GM19238 (cell line): ENCODE data around the gene LIN7C.

Source experiments
- DNase-seq: peaks from one replicate; pipeline ENCODE4 v3.0.0; 2011; ENCODE audit warnings: low spot score; ENCODE audit not compliant: insufficient read length

The LIN7C gene

DNA sequence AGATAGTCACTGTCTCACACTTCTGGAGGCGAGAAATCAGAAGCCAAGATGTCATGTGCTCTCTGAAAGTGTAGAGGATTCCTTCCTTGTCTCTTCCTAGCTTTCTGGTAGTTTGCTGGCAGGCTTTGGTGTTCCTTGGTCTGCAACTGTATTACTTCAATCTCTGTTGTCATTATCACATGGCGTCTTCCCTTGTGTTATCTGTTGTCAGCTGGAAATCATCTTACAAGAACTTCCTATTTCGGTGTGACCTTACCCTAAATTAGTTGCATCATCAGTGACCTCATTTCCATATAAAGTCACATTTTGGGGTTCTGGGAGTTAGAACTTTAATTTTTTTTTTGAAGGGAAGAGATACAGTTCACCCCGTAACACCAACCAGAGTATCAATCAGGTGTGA lies 3.3 kb upstream of the LIN7C start:
- DNase-seq = no peak

DNA sequence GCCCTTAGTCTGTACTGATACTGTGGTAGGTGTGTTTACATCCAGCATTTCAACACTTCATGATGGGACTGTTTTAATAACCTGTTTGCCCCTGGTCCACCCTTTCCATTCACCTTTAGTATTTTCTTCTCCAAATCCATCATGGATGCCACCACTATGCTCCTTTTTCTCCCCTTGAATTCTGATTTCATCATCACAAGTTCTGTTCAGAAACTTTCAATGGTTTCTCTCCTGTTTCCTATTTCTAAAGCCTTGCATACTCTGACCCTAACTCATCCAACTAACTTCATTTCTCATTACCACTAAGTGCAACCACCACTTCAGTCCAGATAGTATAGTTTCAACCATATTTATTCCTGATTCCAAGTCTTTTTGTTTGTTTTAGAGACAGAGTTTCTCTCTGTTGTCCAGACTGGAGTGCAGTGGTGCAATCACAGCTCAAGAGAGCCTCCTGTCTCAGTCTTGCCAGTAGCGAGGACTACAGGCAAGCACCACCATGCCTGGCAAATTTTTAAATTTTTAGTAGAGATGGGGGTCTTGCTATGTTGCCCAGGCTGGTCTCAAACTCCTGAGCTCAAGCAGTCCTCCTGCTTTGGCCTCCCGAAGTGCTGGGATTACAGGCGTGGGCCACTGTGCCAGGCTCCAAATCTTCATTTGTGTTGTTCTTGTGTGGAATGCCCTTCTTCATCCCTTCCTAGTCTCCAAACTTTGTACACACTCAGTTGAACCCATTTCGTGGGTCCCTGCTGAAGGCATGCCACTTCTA lies 1.2 kb upstream of the LIN7C start:
- no peak for DNase-seq

DNA sequence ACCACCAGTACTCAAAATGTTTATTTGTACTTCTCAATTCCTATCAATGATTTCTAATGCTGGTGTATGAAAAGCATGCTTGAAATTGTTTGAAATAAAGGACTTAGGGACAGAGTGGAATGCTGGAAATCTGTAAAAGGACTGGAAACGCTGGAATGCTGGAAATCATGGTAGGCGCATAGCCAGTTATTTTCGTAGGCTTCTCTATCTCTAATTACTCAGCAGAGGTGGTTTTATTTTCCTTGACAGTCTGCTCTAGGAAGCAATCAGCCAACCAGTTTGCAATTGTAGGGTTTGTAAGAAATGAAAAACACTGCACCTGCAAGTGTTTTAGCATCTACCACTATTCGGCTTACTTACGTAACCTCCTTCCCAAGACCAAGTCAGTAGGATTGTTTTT lies 788 bp downstream of the LIN7C start:
- DNase-seq = no peak

DNA sequence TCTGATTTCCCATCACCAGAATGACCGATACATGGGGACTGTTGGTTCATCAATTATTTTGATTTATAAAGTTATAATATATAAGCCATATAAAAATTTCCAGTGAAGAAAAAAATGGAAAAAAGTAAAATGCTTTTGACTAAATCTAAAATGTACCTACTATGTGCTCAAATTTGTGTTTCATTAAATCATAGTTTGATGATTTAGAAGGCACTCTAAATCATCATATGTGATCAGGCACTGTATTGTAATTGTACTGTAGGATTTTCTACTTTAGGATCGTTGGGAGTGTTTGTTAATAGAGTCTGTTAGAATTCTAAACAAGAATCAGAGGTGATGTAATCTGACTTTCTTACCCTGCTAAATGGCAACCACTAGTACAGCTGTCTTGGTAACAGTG lies 2.4 kb downstream of the LIN7C start:
- DNase-seq = no peak

DNA sequence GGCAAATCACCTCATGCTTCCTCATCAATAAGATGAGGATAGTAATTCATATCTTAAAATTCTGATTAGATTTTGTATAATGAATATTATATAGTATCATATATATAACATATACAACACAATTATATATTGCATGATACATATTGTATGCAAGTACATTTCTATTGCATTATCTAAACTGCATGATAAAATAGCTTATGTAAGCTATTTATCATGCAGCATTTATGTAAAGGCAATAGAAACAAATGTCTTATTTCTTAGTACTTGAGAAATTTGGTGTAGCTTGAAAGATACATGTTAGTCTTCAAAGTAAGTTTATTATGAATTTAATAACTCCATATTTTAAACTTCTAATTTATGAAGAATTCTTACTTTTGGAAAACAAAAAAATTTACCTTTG lies 5.5 kb downstream of the LIN7C start:
- DNase-seq = no peak

DNA sequence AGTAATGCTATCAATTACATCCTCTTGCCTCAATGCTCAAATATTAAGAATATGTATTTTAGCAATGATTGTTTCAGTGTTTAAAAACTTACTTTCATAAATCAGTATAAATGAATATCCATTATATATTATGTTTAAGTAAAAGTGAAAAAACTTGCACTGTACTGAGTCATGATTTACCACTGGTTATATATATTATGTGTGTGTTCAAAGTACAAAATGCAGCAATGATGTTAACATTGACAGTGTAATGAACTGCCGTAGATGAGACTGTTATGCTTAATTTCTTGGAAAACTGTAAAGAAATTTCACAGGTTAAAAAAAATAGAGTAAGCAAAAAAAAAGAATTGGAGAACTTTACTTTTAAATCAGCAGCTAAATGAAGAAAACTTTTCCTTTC lies 8.7 kb downstream of the LIN7C start:
- no peak for DNase-seq

DNA sequence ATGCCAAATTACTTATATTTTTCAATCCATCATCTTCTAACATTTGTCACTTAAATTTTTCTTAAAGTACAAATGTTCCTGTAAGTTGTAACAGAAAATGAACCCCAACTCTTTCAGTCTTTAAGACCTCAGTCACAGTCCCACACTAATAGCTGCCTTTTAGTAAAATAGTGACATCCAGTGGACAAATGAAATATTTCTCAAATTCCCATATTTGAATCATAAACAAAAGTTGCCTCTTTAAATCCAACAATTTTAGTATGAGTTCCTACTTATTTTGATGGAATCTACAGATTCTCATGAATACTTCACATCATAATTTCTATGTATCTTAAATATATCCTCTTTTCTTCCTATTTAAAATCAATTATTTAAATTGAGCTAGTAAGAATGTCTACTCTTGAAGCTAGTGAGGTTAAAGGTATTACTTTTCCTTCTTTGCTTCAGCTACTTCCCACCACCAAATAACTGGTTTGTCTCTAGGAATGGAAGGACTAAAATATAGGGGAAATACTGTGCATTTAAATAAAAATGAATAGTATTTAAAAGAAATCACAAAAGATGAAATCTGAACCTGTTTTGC lies 9.2 kb downstream of the LIN7C start:
- DNase-seq = no peak

DNA sequence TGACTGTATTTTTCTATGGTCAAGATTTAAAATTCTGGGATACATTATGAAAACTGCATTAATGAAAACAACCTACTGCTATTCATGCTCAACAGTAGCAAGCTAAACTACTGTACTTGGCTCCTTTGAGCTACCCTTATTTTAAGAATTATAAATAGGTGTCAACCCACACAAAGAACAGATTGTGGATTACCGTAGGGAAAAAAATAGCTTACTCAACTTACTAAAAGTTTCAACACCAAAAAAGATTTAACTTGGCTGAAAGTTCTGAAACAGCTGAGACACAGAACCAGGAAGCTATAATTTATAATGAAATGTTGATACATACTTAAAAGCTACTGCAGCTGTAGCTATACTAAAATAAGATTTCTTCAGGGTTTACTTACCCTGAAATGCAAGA lies 10.1 kb downstream of the LIN7C start:
- no peak for DNase-seq

DNA sequence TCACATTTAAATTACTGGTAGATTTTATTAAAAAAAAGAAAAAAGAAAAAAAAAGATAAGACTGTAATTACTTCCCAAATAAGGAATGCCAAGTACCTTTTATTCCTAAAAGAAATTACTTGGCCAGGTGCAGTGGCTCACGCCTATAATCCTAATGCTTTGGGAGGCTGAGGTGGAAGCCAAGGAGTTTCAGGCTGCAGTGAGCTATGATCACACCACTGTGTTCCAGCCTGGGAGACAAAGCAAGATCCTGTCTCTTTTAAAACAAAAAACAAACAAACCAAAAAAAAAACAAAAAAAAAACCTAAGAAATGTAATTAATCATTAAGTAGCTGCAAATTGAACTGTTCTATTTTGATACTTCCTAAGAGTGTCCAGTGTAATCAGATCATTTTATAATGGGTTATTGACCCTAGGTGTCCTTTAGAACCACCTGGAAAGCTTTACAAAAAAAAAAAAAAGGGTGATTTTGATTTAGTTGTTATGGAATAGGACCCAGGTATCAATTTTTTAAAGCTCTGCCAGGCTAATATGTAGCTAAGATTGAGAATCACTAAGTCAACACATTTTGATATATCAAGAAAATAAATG lies 10.8 kb downstream of the LIN7C start:
- no peak for DNase-seq

DNA sequence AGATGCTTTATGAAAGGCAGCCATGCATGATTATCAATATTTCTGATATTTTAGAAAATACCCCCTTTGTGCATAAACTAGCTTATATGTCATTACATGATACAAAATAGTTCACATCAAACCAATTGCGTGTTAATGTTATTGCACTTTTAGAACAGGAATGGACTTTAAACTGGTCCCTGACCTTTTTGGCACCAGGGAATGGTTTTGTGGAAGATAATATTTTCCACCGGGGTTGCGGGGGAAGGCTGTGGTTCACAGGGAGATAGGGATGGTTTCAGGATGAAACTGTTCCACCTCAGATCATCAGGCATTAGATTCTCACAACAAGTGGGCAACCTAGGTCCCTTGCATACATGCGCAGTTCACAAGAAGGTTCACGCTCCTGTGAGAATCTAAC lies 17.5 kb downstream of the LIN7C start:
- no peak for DNase-seq

DNA sequence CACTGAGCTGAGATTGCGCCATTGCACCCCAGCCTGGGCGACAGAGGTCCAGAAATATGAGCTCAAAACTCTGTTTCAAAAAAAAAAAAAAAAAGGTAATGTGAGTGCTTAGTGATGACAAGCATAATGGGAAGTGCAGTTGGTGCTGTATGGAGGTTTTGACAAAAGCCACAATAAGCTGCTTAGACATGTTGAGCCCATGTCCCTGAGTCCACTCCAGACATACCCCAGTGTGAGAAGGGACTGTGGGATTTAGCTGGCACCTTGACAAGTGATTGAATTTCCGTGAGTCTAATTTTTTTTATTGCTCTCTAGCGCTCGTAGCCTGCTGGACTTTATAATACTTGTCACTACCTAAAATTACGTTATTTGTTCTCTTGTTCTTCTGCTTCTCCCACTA lies 18.9 kb downstream of the LIN7C start:
- no peak for DNase-seq

DNA sequence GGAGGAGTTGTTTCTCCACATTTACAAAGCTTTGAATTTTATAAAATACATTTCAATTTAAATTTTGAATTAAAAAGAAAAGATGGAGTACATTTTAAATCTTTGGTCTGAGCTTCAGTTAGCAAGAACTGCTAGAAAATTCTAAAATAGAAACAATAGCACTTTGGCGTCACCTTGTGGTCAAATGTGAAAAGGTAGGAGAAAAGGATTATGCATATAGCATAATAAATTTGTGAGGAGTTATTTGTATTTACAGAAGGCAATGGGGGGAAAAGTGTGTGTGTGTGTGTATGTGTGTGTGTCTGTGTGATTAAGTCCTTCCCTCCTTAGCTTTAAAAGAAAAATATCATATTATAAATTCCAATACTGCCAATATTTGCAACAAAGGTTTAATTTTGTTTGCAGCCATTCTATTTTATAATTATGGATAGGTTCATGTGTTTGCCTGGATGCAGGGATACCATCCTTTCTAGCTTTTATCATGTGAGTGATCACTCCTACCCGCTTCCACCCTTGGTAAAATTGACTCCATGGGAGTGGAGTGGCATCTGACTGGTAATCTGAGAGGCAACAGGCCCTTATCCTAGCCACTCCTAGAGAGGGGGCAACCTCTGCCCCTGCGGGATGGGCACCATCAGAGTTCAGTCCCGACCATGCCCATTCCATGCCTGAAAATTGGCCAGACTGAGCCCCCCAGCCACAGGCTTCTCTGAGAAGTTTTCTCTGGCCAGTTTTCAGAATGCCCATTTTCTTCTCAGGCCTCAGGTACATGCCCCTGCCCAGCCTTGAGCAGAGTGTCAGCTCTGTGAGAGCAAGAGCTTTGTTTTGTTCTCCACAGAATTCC lies 20.4 kb downstream of the LIN7C start:
- DNase-seq = no peak

DNA sequence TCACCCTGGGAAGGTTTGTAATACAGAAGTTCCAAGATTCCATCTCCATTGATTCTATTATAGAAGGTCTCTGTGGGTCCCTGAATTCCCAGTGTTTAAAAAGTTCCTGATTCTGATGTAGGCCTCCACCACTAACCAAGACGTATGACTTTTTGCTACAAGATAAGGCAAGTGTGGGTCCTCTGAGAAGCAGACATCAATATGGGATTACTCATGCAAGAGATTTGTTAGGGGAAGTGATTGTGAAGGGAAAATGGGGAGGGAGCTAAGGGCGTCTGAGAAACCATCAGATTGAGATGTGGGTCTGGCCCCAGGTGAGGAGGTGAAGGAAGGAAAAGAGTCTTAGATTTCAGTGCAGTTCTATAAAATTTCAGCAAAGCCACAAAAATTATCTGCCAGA lies 23.8 kb downstream of the LIN7C start:
- DNase-seq = no peak

DNA sequence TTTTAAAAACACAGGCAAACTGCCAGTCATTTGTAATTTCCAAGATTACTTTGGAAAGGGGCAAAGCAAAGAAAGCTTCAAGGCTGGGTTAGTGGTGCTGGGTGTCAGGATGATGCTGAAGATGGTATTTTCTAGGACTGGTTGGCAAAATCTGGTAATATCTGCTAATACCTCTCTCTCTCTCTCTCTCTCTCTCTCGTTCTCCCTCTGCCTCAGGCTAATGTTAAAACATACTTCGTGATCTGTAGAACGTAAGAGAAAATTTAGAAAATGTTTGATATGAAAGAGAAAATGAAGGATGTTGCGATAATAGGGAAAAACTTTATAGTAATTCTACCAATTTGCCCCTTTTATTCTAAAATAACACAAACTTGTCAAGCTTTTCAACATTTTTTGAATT lies 24.6 kb downstream of the LIN7C start:
- DNase-seq = no peak

DNA sequence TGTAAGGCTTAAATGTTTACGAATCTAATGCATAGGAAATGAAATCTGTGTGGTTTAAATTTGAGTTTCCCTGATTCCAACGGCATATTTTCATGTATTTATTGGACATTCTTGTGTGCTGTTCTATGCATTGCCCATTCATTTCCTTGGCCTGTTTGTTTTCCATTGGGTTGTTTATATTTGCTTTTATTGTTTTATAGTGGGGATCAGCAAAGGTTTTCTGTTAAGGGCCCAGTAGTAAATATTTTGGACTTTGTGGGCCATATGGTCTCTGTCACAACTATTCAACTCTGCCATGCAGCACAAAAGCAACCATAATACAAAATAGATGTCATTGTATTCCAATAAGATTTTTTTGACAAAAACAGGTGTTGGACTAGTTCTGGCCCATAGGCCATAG lies 28.7 kb downstream of the LIN7C start:
- DNase-seq = no peak

DNA sequence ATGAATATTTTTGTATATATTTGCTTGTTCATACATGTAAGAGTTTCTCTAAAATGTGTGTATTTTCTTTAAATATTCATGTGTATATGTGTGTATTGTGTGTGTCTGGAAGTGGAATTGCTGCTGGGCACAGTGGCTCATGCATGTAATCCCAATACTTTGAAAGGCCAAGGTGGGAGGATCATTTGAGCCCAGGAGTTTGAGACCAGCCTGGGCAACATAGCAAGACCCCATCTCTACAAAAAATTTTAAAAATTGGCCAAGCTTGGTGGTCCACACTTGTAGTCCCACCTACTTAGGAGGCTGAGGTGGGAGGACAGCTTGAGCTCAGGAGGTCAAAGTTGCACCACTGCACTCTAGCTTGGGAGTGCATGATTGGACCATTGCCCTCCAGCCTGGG lies 29.3 kb downstream of the LIN7C start:
- no peak for DNase-seq

DNA sequence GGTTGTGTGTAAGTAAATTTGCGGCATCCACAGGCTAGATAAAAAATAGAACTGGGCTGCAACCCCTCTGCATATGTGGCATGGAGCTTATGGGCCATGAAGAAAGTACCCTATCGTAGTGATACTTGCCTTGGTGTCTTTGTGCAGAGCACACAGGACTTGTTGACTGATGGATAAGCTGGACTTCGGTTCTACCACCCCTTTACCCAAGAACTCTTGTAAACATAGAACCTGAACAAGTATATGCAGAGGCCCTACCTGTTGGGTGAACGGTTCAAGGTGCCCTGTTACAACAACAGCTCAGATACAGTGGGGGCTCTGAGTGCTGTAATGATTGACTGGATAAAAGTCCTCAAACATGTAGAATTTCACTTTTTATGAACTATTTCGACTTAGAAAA lies 30.9 kb downstream of the LIN7C start:
- DNase-seq = no peak

DNA sequence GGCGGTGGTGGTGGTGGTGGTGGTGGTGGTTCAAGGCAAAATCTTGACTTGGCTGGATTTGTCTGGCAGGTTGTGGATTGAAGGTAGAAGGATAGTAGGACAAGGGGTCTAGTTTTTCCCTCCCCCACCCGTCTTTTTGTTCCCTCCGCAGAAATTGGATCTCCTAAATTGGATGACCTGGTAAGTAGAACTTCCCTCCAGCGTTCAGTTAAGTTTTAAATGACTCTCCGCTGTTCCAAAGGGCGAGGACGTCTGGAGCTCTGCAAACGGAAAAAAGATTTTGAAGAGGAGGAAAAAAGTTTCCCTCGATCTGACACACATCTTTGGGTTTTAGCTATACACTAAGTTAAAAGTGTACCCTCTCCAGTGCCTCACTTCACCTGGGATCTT lies 33.6 kb downstream of the LIN7C start:
- DNase-seq = no peak

DNA sequence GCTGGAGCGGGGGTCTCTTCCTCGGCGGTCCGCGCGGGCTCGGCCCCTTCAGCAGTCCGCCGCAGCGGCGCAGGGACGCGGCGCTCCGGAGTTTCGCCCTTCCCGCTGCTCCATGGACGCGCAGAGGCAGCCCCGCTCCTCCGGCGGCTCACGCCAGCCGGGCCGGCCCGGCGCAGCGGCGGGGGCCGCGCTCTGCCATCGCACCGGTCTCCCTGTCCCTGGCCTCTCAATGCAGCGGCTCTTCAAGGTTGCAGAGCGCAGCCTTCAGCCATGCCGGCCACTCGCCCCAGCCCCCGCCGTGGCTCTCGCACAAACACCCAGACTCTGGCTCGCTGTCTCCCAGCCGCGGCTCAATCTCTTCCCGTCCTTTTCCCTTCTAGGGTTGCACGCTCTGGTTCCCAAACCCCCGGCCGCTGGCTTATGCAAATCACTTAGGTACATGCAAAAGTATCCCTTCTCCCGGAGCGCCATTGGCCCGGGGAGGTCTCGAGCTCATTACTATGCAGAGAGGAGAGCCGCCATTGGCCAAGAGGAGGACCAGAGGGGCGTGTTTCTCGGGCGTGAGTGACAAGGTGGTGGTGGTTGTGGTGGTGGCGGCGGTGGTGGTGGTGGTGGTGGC lies 34.1 kb downstream of the LIN7C start, which contains the start of gene LGR4:
Gene LGR4, minus strand, starts transcription at position 393 of the 619 bp plus-strand sequence. CDS start 488 bp downstream, outside the sequence.
- DNase-seq = peak; percentile 21

DNA sequence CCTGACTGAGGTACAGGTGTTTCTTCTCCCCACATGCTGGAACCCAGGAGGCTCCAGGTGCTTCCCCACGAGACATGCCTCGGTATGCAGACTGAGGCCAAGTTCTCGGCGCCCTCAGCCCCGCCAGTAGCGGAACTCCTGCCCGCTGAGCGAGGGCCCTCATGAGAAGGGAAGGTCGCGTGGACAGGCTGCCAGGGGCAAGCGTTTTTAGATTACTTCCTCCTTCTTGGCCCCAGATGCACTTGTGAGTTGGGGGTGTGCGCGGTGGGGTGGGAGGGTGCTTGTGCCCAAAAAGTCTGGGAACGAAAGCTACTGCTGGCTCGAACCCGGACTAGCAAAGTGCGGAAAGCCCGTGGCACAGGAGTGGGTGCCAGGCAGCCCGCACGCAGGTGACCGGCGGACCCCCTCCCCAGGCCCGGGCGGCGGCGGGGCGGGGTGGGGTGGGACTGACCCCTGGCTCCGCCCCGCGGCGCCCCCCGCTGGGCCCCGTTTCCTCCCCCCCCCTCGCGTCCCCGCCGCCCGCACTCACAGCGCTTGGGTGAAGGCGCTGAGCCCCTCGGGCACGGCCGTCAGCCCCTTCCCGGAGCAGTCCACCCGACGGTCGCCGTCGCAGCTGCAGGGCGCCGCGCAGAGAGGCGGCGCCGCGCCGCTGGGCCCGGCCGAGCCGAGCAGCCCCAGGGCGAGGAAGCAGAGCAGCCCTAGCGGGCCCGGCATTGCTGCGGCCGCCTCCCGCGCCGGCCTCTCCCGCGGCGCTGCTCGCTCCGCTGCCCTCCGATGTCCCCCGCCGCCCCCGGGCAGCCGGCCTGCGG lies 34.8 kb downstream of the LIN7C start:
- no peak for DNase-seq
